GM19463 (cell line): ENCODE measurements around the gene ITGBL1.
A peak's percentile ranks its signal among the peaks of the same experiment; 100 is the strongest.

Experiments used
- ATAC-seq: cut with Tn5 transposase; IDR thresholded peaks from one replicate; pipeline ENCODE4 v1.9.1; 2021; ENCODE audit warnings: mild to moderate bottlenecking, moderate library complexity; ENCODE audit not compliant: unreplicated experiment

ITGBL1 gene

DNA sequence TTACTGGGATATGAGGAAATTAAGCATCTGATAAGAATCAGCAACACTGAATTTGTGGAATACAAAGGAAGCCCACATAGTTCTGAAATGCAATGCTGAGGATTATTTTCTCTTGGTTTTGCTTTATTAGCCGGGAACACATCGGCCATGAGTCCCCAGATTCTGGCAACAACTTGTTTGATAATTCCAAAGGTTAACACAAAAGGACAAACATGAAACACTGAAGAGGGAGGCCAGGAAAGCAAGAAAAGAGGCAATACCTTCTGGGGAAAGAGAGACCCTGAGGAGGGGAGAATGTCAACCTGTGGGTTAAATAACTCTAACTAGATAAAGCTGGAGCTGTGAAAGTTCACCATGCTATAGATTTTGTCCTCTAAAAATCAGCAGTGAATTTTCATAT is 285.9 kb downstream of the ITGBL1 start:
- no peak for ATAC-seq

GRCh38 chr13:101739382-101740178 is 287.1 kb downstream of the ITGBL1 start:
- ATAC-seq = peak; percentile 96

DNA sequence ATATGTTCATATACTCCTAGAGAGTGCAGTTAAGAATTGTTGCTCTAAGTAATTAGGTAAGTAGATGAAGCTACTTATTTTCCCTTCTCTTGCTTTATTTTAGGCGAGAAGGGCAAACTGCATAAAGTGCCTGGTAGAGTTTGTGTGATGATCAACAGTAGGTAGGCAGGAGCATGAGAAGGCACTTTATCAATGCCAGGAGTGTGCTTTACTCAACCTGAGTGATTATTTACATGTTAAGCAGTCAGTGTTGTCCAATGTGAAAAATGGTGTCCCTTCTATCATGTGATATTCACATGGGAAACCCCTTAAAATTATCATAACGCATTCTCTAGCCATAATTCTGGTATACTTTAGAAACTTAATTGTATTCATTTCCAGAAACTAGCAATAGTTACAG is 294.0 kb downstream of the ITGBL1 start:
- ATAC-seq = no peak

DNA sequence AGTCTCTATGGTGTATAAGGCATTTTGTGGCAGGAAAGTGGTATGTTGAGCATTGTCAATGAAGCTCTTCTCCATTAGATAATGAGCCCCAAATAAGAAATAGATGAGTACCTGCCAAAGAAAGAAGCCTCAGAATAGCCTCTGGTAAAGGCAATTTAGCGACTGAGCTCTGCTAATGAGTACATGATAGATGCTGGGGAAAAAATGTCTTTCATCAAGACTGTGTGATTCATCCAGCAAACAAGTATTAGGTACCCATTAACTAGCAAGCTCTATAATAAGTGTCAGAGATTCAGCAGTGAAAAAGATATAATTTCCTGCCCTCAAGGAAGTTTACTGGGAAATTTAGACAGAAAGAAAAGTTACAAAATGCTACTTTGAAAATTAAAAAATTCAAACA is 294.6 kb downstream of the ITGBL1 start:
- no peak for ATAC-seq

- ATAC-seq = no peak
These were observed 297.1 kb downstream of the ITGBL1 start for GRCh38 chr13:101749584-101749983.

GRCh38 chr13:101751488-101751887 is 299.0 kb downstream of the ITGBL1 start:
- ATAC-seq = peak; percentile 73

- no peak for ATAC-seq
These were observed 300.0 kb downstream of the ITGBL1 start for GRCh38 chr13:101752432-101752831.

- ATAC-seq = no peak
These were observed 302.9 kb downstream of the ITGBL1 start for GRCh38 chr13:101755228-101755887.

GRCh38 chr13:101757446-101758039 is 305.1 kb downstream of the ITGBL1 start:
- peak; percentile 79 for ATAC-seq

DNA sequence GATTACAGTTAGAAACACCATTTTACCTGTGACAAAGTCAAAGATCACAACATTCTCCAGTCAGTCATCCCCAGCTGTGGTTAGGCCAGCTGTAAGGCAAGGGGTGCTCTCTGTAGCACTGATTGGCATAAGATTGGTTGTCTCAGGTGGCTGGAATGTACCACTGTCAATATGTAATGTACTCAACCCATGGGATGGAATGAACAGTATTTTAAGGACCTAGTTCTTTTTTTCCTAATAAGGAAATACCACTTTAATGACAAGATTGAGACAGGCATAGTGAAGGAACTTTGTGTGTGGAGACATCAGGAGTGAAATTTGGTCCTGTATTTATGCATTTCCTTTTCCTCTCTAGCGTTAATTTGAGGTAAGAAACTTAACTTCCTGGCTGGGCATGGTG is 310.7 kb downstream of the ITGBL1 start:
- no peak for ATAC-seq
